Measurements from ENCODE around the gene ANKRD30BL. TPM values are rescaled to one million over a fixed set of nuclear protein-coding genes. Genes with fewer than 3 reads are reported as not detected.
"Not testable (repeated sequence)": the region's sequence is repeated elsewhere in the genome, so short reads cannot be mapped to it uniquely, and the experiment has no call there.

ANKRD30BL gene
- not detected for total RNA-seq

GRCh38 chr2:132161161-132162124, at the start of gene ANKRD30BL:
ANKRD30BL (minus strand) TSS chr2:132161952; CDS start chr2:132161705, 247 bp downstream.
- ATAC-seq, result not testable (repeated sequence)

GRCh38 chr2:132202866-132203265, 41.1 kb upstream of the ANKRD30BL start:
- ATAC-seq, result not testable (repeated sequence)

- not testable (repeated sequence) for ATAC-seq
Observed at GRCh38 chr2:132192854-132193253, 31.1 kb upstream of the ANKRD30BL start.

- ATAC-seq, result not testable (repeated sequence)
Observed at GRCh38 chr2:132167100-132167499, 5.3 kb upstream of the ANKRD30BL start.

GRCh38 chr2:132162125-132162660, 441 bp upstream of the ANKRD30BL start:
- ATAC-seq, result not testable (repeated sequence)

GRCh38 chr2:132146774-132147173, 15.0 kb downstream of the ANKRD30BL start:
- ATAC-seq, result not testable (repeated sequence)
